HL-60 (cell line): Measurements from ENCODE around the gene COG4.

Experiments
- CTCF ChIP-seq: IDR thresholded peaks from one replicate; pipeline ENCODE4 v1.5.1; 2011; ENCODE audit warnings: low read length, control low read depth, inconsistent platforms; ENCODE audit not compliant: insufficient read depth
- GABPA ChIP-seq: IDR thresholded peaks from 2 replicates; pipeline ENCODE4 v1.6.1; 2012; ENCODE audit warnings: low read depth
- POLR2AphosphoS5 ChIP-seq: IDR thresholded peaks from 2 replicates; pipeline ENCODE4 v1.6.1; 2012; ENCODE audit warnings: low read depth
- REST ChIP-seq: IDR thresholded peaks from 2 replicates; pipeline ENCODE4 v1.6.1; 2012; ENCODE audit warnings: low read depth; ENCODE audit not compliant: insufficient replicate concordance
- SPI1 ChIP-seq: IDR thresholded peaks from 2 replicates; pipeline ENCODE4 v1.6.1; 2012; ENCODE audit warnings: low read depth, mild to moderate bottlenecking, borderline replicate concordance

- TF ChIP-seq CTCF: no peak
- TF ChIP-seq POLR2AphosphoS5: no peak
- no peak for TF ChIP-seq REST
- TF ChIP-seq GABPA: no peak
- TF ChIP-seq SPI1: no peak
These were observed 62.6 kb downstream of the COG4 start for GRCh38 chr16:70460737-70461261.
